ENCODE data around the gene SALL1. TPM values are rescaled to one million over a fixed set of nuclear protein-coding genes. Genes with fewer than 3 reads are reported as not detected.

SALL1 gene
- total RNA-seq, 1 donor from 2014 or later, result 0.73 TPM

DNA sequence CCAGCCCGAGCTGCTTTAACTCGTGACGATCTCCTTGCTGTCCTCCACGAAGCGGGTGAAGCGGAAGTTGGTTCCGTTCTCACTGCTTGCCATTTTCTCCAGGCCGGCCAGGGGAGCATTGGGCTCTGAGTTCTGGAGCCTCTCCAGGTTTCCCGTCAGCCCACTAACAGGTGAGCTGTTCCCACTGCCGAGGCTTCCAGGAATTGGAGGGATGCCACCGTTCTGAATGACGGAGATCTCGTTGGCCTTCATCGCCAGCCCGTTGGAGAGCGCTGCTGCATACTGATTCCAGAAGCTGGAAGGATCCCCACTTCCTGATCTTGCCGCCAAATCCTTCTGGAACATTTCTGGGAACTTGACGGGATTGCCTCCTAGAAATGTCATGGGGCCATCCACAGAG lies 14.0 kb downstream of the SALL1 start:
- H3K27ac Mint-ChIP-seq (ENCODE audit: unreplicated experiment), result no peak overlapping the region
- peaks cover 5% of the 10 kb centered on the region for H3K4me1 Mint-ChIP-seq (ENCODE audit: unreplicated experiment)
- TF ChIP-seq, protein P1, sequence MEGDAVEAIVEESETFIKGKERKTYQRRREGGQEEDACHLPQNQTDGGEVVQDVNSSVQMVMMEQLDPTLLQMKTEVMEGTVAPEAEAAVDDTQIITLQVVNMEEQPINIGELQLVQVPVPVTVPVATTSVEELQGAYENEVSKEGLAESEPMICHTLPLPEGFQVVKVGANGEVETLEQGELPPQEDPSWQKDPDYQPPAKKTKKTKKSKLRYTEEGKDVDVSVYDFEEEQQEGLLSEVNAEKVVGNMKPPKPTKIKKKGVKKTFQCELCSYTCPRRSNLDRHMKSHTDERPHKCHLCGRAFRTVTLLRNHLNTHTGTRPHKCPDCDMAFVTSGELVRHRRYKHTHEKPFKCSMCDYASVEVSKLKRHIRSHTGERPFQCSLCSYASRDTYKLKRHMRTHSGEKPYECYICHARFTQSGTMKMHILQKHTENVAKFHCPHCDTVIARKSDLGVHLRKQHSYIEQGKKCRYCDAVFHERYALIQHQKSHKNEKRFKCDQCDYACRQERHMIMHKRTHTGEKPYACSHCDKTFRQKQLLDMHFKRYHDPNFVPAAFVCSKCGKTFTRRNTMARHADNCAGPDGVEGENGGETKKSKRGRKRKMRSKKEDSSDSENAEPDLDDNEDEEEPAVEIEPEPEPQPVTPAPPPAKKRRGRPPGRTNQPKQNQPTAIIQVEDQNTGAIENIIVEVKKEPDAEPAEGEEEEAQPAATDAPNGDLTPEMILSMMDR (IDR thresholded peaks at IDR 0.05), result no peak
- H3K9me3 Mint-ChIP-seq (ENCODE audit: unreplicated experiment), result no peaks in the 10 kb centered on the region
- peaks cover 10% of the 10 kb centered on the region for H3K27me3 Mint-ChIP-seq (ENCODE audit: unreplicated experiment)
- no peaks in the 10 kb centered on the region for H3K36me3 Mint-ChIP-seq (ENCODE audit: unreplicated experiment)
- no peak for DNase-seq (ENCODE audit: extremely low spot score, unreplicated experiment)
- no peak overlapping the region for H3K4me3 Mint-ChIP-seq (ENCODE audit: unreplicated experiment)

DNA sequence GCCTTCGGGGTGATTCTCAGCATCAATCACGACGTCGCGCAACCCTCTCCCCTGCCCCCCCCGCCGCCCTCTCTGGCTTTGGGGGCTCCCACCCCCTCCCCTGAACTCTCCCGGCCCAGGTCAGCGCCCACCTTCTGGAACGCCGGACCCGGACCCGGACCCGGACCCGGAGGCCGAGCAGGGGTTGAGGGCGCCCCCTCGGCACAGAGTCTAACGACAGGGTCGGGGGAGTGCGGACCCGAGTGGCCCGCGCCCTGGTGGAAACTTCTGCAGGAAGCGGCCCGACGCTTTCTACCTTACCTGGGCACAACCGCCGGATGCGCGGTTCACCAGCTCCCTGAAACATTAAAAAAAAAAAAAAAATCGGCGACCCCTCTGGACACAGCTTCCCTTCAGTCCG lies 16.2 kb downstream of the SALL1 start:
- Mint-ChIP-seq H3K4me1 (ENCODE audit: unreplicated experiment) (peaks cover 5% of the 10 kb centered on the region), H3K27ac (ENCODE audit: unreplicated experiment) (no peak overlapping the region)

DNA sequence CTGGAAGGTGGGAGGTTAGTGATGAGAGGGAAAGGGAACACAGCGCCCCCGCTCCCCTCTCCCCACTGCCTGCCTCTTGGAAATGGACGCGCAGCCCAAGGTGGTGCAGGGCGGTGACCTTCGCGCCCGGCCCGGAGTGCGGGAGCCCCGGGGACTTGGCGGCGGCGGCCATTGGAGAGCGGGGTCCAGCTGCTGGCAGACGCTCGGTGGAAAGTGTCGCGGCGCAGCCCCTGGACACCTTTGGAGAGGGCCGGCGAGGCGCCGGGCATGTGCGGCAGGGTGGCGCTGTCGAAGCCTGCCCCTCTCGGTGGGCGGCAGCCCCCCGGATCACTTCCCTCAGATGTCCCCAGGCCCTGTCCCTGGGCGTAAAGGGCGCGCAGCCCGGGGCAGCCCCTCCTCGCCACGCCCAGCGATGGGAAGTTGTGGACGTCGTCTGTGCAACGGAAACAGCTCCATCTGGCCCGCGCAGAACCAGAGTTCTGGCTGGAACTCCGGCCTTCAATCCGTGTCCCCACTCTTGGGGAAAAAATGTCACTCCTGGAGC lies 16.7 kb downstream of the SALL1 start:
- Mint-ChIP-seq H3K27ac (ENCODE audit: unreplicated experiment) (no peak overlapping the region), H3K4me1 (ENCODE audit: unreplicated experiment) (peaks cover 5% of the 10 kb centered on the region), H3K4me3 (ENCODE audit: unreplicated experiment) (no peak overlapping the region), H3K27me3 (ENCODE audit: unreplicated experiment) (peaks cover 10% of the 10 kb centered on the region), H3K36me3 (ENCODE audit: unreplicated experiment) (no peaks in the 10 kb centered on the region), H3K9me3 (ENCODE audit: unreplicated experiment) (no peaks in the 10 kb centered on the region)
- DNase-seq (ENCODE audit: extremely low spot score, unreplicated experiment), result no peak
- TF ChIP-seq, protein P1 (IDR thresholded peaks at IDR 0.05), result no peak

More for the DNA sequence above, 16.2 kb downstream of the SALL1 start:
- H3K27me3 Mint-ChIP-seq (ENCODE audit: unreplicated experiment), result peaks cover 10% of the 10 kb centered on the region
- TF ChIP-seq, protein P1 (IDR thresholded peaks at IDR 0.05), result no peak
- no peaks in the 10 kb centered on the region for H3K36me3 Mint-ChIP-seq (ENCODE audit: unreplicated experiment)
- H3K4me3 Mint-ChIP-seq (ENCODE audit: unreplicated experiment), result no peak overlapping the region
- H3K9me3 Mint-ChIP-seq (ENCODE audit: unreplicated experiment), result no peaks in the 10 kb centered on the region
- DNase-seq (ENCODE audit: extremely low spot score, unreplicated experiment), result no peak

DNA sequence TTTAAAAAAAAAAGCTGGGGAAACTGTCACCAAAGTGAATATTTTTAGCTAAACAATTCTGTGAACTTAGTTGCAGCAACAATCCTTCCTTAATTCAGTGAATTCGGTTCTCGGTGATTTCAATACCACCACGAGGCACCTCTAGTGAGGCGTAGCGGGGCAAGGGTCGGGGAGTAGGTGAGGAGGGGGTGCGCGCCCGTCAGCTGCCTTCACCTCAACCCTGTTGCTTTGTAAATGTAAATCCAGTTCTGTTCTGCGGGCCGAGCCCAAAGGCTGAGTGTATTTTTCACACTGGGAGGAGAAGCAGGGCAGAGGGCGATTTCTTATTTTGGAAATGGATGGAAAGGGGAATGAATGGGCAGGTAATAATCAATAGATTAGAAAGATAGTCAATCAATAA lies 17.4 kb downstream of the SALL1 start:
- TF ChIP-seq, protein P1 (IDR thresholded peaks at IDR 0.05), result no peak
- H3K27me3 Mint-ChIP-seq (ENCODE audit: unreplicated experiment), result peaks cover 10% of the 10 kb centered on the region
- peaks cover 5% of the 10 kb centered on the region for H3K4me1 Mint-ChIP-seq (ENCODE audit: unreplicated experiment)
- H3K9me3 Mint-ChIP-seq (ENCODE audit: unreplicated experiment), result no peaks in the 10 kb centered on the region
- no peak for DNase-seq (ENCODE audit: extremely low spot score, unreplicated experiment)
- H3K4me3 Mint-ChIP-seq (ENCODE audit: unreplicated experiment), result peak overlapping the region; percentile 14
- no peak overlapping the region for H3K27ac Mint-ChIP-seq (ENCODE audit: unreplicated experiment)
- no peaks in the 10 kb centered on the region for H3K36me3 Mint-ChIP-seq (ENCODE audit: unreplicated experiment)

DNA sequence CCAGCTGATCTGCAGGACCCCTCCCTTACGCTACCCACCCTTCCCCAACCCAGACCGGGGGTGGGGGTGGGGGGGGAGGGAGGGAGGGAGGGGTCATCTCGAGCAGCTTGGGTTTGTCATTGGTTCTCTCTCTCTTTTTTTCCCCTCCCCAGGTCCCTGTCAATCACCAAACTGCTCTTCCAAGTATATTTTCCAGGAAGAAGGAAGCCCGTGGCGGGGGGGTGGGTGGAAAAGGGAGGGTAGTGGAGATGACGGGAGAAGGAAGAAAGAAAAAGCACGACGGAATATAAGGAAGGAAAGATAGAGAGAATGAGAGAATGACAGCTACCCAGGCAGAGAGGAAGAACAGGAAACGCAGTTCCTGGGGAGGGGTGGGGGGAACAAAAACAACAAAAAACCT lies 17.9 kb downstream of the SALL1 start:
- Mint-ChIP-seq H3K27ac (ENCODE audit: unreplicated experiment) (no peak overlapping the region), H3K36me3 (ENCODE audit: unreplicated experiment) (no peaks in the 10 kb centered on the region), H3K27me3 (ENCODE audit: unreplicated experiment) (peaks cover 10% of the 10 kb centered on the region), H3K4me3 (ENCODE audit: unreplicated experiment) (no peak overlapping the region), H3K4me1 (ENCODE audit: unreplicated experiment) (peaks cover 5% of the 10 kb centered on the region), H3K9me3 (ENCODE audit: unreplicated experiment) (no peaks in the 10 kb centered on the region)
- TF ChIP-seq, protein P1 (IDR thresholded peaks at IDR 0.05), result no peak
- DNase-seq (ENCODE audit: extremely low spot score, unreplicated experiment), result no peak

All from osteocyte (in vitro differentiated cells).